HG03558 (cell line): ENCODE results near the gene RASGRF1.

Experiments used
- ATAC-seq: cut with Tn5 transposase; IDR thresholded peaks from one replicate; pipeline ENCODE4 v1.9.1; 2021; ENCODE audit warnings: moderate number of reproducible peaks; ENCODE audit not compliant: unreplicated experiment; ENCODE audit errors: extremely low read depth

The RASGRF1 gene

GRCh38 chr15:79073336-79073735, 17.2 kb downstream of the RASGRF1 start:
- no peak for ATAC-seq

GRCh38 chr15:79071901-79072300, 18.7 kb downstream of the RASGRF1 start:
- no peak for ATAC-seq

- no peak for ATAC-seq
These were observed 21.8 kb downstream of the RASGRF1 start for GRCh38 chr15:79068790-79069189.

- no peak for ATAC-seq
These were observed 22.6 kb downstream of the RASGRF1 start for GRCh38 chr15:79067969-79068368.

GRCh38 chr15:79067072-79067833, 23.3 kb downstream of the RASGRF1 start:
- ATAC-seq = no peak

GRCh38 chr15:79066391-79067071, 24.0 kb downstream of the RASGRF1 start:
- no peak for ATAC-seq

- no peak for ATAC-seq
These were observed 24.7 kb downstream of the RASGRF1 start for GRCh38 chr15:79065706-79066376.

- ATAC-seq = no peak
These were observed 25.2 kb downstream of the RASGRF1 start for GRCh38 chr15:79065361-79065705.

- ATAC-seq = no peak
These were observed 26.1 kb downstream of the RASGRF1 start for GRCh38 chr15:79064496-79064895.

- ATAC-seq = no peak
These were observed 30.4 kb downstream of the RASGRF1 start for GRCh38 chr15:79060175-79060574.

- ATAC-seq = no peak
These were observed 31.5 kb downstream of the RASGRF1 start for GRCh38 chr15:79059081-79059572.

- no peak for ATAC-seq
These were observed 32.2 kb downstream of the RASGRF1 start for GRCh38 chr15:79058260-79058850.

GRCh38 chr15:79057050-79057449, 33.5 kb downstream of the RASGRF1 start:
- no peak for ATAC-seq

- no peak for ATAC-seq
These were observed 36.2 kb downstream of the RASGRF1 start for GRCh38 chr15:79054350-79054749.

- no peak for ATAC-seq
These were observed 36.7 kb downstream of the RASGRF1 start for GRCh38 chr15:79053894-79054293.

GRCh38 chr15:79051941-79052731, 38.4 kb downstream of the RASGRF1 start:
- no peak for ATAC-seq

GRCh38 chr15:79051029-79051428, 39.6 kb downstream of the RASGRF1 start:
- ATAC-seq = no peak

GRCh38 chr15:79050341-79050740, 40.2 kb downstream of the RASGRF1 start:
- no peak for ATAC-seq

GRCh38 chr15:79049416-79049815, 41.2 kb downstream of the RASGRF1 start:
- no peak for ATAC-seq
